ENCODE measurements around the gene FGD3.
"Not testable (repeated sequence)": the region's sequence is repeated elsewhere in the genome, so short reads cannot be mapped to it uniquely, and the experiment has no call there.

The FGD3 gene

GRCh38 chr9:93005876-93006275 lies 58.6 kb downstream of the FGD3 start:
- DNase-seq (ENCODE audit: low read depth in 3 of 3, low spot score in 1 of 3) = no peak

GRCh38 chr9:93007529-93008058 lies 60.3 kb downstream of the FGD3 start:
- no peak for DNase-seq (ENCODE audit: low read depth in 3 of 3, low spot score in 1 of 3)

DNA sequence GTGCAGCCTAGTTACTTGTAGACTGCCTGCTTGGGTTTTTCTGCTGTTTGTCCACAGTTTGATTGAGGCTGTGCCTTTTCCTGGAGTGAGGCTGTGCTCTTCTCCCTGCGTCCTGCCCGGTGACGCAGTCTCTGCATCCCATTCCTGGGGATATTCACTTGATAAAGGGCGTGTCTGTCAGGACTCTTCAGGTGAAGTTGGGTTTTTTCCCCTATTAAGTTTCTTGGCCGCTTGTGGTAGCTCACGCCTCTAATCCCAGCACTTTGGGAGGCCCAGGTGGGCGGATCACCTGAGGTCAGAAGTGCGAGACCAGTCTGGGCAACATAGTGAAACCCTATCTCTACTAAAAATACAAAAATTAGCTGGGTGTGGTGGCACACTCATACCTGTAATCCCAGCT lies 61.1 kb downstream of the FGD3 start:
- DNase-seq (ENCODE audit: low read depth in 3 of 3, low spot score in 1 of 3) = no peak

GRCh38 chr9:93009337-93010015 lies 62.2 kb downstream of the FGD3 start:
- no peak for DNase-seq (ENCODE audit: low read depth in 3 of 3, low spot score in 1 of 3)

DNA sequence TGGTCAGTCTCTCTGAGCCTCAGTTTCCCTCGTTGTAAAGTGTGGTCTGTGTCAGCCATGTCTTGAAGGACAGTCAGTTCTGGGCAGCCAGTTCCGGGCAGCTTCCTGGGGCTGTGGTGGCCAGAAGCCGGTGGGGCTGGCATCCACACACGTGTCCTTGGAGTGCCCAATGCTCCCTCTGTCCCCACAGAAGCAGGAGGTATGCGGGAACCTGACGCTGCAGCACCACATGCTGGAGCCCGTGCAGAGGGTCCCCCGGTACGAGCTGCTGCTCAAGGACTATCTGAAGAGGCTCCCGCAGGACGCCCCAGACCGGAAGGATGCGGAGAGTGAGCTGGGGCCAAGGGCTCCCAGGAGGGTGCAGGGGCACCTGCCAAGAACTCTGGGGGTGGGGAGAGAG lies 62.7 kb downstream of the FGD3 start:
- no peak for DNase-seq (ENCODE audit: low read depth in 3 of 3, low spot score in 1 of 3)

DNA sequence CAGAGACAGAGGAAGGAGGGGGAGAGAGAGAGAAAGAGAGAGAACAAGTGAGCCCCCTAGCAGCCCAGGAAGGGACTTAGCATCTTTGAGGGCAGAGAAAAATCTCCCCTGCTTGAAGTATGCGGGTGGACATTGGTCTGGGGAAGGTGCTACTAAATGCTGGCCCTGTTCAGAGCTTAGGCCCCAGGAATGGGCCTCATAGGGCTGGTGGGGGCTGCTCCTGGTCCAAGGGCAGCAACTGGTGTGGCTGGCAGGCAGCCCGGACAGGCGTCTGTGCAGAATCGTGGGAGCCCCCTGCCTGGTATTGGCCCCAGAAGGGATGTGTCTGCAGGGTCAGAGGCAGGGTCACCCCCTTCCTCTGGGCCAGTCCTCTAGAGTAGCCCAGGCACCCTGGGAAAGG lies 63.4 kb downstream of the FGD3 start:
- no peak for DNase-seq (ENCODE audit: low read depth in 3 of 3, low spot score in 1 of 3)

DNA sequence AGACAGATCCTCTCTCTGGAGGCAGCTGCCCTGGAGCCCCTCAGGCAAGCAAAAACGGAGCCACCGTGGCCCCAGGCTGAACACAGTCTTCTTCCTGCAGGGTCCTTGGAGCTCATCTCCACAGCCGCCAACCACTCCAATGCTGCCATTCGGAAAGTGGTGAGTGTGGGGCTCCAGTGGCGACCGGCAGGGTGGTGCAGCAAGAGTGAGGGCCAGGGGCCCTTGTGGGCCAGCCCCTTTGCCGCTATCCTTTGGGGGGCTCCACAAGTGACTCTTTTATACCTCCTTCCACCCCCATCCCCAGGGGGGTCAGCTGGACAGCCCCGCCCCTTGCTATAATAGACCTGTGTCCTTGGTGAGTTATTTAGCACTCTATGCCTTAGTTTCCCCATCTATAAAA lies 63.8 kb downstream of the FGD3 start:
- DNase-seq (ENCODE audit: low read depth in 3 of 3, low spot score in 1 of 3) = no peak

GRCh38 chr9:93012963-93013855 lies 65.9 kb downstream of the FGD3 start:
- no peak for DNase-seq (ENCODE audit: low read depth in 3 of 3, low spot score in 1 of 3)

DNA sequence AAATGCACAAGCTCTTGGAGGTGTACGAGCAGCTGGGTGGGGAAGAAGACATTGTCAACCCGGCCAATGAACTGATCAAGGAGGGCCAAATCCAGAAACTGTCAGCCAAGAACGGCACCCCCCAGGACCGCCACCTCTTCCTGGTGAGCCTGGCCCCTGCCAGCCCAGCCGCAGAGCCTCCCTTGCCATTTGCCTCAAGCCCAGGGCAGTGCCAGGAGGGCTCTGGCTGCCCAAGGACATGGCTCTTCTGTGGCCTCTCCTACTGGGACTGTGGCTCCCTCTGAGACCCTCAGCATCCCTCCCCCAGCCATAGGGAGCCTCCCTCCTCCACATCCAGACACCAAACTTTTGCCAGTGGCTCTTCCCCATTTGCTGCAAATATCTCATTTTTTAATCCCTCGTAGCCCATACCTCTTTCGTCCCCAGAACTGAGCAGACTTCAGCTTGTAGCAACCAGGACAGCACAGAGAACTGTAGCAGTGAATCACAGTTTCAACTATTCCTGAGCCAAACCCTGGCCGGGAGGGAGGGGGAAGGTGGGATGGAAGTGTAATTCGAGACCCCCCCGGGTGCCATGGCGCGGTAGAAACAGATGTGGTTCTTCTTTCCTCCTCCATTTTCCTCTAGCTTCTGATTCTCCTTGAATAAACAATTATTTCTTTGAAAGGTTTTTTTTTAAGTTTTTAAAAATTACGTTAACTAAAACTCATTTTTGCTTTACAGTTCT lies 66.7 kb downstream of the FGD3 start:
- DNase-seq (ENCODE audit: low read depth in 3 of 3, low spot score in 1 of 3) = no peak

GRCh38 chr9:93015190-93015589 lies 67.9 kb downstream of the FGD3 start:
- not testable (repeated sequence) for DNase-seq (ENCODE audit: low read depth in 3 of 3, low spot score in 1 of 3)

DNA sequence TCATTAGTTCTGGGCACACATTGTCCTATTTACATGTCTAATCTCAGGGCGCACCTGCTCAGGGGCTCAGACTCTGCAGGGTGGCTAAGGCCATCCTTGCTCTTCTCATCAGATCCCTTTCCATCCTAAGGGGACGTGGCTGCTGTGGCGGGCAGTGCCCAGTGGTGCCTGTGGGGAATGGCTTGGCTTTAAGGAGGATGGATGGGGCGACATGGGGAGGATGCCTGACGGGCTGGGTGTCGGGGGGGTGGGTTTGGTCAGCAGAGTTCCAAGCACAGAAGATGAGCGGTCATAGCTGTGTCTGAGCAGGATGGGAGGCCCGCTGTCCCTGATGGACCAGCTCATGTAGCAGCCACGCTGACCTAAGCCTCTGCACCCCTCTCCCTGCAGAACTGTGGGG lies 70.3 kb downstream of the FGD3 start:
- no peak for DNase-seq (ENCODE audit: low read depth in 3 of 3, low spot score in 1 of 3)

DNA sequence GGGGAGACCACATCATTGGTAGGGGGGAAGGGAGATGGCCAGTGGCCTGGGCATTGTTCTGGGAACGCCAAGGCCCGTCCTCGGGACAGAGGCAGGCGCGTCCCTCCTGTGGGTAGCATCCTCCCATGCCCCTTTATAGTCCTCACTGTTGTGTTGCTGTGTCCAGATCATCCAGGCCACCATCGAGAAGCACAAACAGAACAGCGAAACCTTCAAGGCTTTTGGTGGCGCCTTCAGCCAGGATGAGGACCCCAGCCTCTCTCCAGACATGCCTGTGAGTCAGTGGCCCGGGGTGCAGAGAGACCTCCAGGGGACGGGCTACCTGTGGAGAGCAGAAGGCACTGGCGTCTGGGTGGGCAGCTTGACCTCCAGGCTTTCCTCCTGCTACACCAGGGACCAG lies 72.8 kb downstream of the FGD3 start:
- DNase-seq (ENCODE audit: low read depth in 3 of 3, low spot score in 1 of 3) = no peak

GRCh38 chr9:93020771-93021670 lies 73.7 kb downstream of the FGD3 start:
- DNase-seq (ENCODE audit: low read depth in 3 of 3, low spot score in 1 of 3) = no peak

DNA sequence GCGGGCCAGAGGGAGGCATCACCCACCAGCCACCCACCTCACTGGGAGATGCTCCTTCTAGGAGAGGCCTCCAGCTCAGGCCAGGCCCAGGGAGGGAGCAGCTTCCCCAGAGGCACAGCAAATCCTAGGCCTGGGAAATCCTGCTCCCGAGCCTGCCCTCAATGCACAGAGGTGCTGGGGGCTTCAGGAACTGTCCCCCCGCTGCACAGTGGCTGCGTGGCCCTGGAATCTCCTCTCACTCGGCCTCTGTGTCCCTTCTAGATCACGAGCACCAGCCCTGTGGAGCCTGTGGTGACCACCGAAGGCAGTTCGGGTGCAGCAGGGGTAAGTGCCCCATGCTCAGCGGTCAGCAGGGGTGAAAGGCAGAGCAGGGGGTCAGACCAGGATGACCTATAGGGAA lies 74.7 kb downstream of the FGD3 start:
- no peak for DNase-seq (ENCODE audit: low read depth in 3 of 3, low spot score in 1 of 3)

- DNase-seq (ENCODE audit: low read depth in 3 of 3, low spot score in 1 of 3) = no peak
Observed at GRCh38 chr9:93022721-93023520, 75.6 kb downstream of the FGD3 start.

- no peak for DNase-seq (ENCODE audit: low read depth in 3 of 3, low spot score in 1 of 3)
Observed at GRCh38 chr9:93023521-93023815, 76.1 kb downstream of the FGD3 start.

DNA sequence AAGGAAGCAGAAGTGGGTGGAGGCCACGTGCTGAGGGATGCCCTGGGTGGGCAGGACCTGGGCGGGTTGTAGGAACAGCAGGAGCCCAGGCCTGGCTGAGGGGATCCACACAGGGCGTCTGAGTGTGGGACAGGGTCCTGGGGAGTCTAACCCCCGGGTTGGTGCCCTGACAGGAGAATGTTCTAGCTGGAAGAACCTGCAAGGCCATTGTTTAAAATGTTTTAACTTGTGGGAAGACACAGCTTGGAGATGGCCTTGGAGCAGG lies 77.3 kb downstream of the FGD3 start:
- DNase-seq (ENCODE audit: low read depth in 3 of 3, low spot score in 1 of 3) = no peak

DNA sequence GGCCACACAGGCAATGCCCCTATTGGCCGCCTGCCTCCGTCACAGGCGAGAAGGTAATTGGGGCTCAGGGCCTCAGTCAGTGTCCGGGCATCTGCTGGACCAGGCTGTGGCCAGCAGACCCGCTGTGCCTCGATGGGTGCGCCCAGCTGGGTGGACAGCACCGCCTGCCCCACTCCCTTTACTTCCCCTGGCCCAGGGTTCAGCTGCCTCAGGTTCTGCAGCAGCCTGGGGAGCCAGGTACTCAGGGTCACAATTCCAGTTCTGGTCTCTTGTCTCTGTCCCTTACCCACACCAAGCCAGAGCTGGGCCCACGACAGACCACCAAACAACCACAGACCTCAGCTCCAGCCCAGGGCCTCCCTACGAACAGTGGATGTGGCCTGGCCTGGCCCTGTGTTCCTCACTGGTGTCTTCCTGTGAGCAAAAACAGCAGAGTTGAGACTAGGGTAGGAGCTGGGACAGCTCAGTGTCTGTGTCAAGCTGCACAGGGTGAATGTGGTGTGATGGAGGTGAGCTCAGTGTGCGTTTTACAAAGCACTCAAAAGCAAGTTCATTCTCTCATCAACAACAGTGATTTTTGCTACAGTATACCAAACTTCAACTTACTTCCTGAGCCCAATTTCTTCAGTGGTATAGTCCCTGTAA lies 77.8 kb downstream of the FGD3 start:
- DNase-seq (ENCODE audit: low read depth in 3 of 3, low spot score in 1 of 3) = no peak

DNA sequence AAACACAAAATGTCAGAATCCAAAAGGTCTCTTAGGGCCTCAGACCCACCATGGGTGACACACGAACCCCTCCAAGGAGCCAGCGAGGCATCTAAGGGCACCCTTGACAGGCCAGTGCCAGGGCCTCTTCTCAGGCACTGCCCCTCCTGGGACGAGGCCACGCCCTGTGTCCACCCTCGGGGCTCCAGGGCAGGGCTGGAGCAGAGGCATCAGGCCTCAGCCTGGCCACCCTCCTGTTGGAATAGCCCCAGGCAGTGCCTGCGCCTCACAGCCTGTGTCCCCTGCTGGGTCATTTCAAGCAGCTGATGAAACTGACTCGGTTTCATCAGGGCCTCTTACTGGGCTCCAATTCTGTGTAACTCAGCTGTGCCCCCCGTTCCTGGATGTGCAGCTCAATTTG lies 78.4 kb downstream of the FGD3 start:
- DNase-seq (ENCODE audit: low read depth in 3 of 3, low spot score in 1 of 3) = no peak

DNA sequence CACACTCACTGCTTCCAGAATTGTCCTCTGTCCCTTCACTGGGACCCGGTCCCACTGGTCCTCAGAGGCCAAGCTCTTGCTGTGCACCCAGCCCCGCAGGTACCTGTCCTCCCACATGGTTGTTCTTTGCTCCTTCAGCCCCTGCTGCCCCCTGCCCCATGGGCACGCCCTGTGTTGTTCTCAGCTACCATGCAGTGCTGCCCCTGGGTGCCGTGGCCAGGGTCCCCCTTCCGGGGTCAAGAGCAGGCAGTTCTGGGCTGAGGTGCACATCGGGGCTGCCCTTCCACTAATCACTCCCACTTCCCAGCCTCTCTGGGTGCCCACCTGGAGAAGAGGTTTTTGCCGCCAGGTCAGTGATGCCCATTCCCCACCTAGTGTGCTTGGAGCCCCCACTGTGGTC lies 79.3 kb downstream of the FGD3 start:
- no peak for DNase-seq (ENCODE audit: low read depth in 3 of 3, low spot score in 1 of 3)

Data from stimulated activated CD4-positive, alpha-beta T cell treated with anti-CD3 and anti-CD28 coated beads, TNF-alpha, amount 100 ng/mL, for 1 hour (primary cell).